K562 (cell line): ENCODE data around the gene RTL5. TPM values are rescaled to one million over a fixed set of nuclear protein-coding genes. Genes with fewer than 3 reads are reported as not detected.

Experiments
- ATAC-seq: fragments of 200-7000 bp; cut with Tn5 transposase; 3 replicates; pipeline ENCODE4 v1.9.1; 2020; ENCODE audit warnings: moderate library complexity
- BruUV-seq: library from RNA; stranded (reverse); fragments of 400-500 nt; replicated peaks from 2 replicates; lab custom pipeline; 2021; lab: Mats Ljungman, UMichigan
- CTCF ChIA-PET: fragments of 300-600 bp; formaldehyde crosslinking; extraction: SDS; loops from one replicate; lab custom pipeline; 2021; ENCODE audit warnings: low intra/inter-chr PET ratio; lab: Yijun Ruan, JAX
- POLR2A ChIA-PET: fragments of 300-600, 350-650 bp; sonication (Branson Sonifier 250); formaldehyde crosslinking; extraction: SDS; loops from one replicate; lab custom pipeline; 2021; ENCODE audit warnings: antibody characterized with exemption, inconsistent platforms; lab: Yijun Ruan, JAX
- DNase-seq, 4 experiments: peaks; one replicate each; pipeline versions ENCODE4 v3.0.0 to v3.0.0-alpha.2; 2011 to 2018; ENCODE audit warnings: low spot score in 3 of 4, mixed read lengths in 3 of 4; ENCODE audit errors: extremely low read depth in 1 of 4
- FAIRE-seq: peaks from 2 replicates; lab custom pipeline; 2011; peaks lifted over from hg19 to GRCh38; lab: Jason Lieb, UNC
- H2AFZ ChIP-seq: 2 replicates; pipeline ENCODE4 v1.6.0; 2011; ENCODE audit warnings: low read depth, low read length, control low read depth, inconsistent platforms
- H3K27ac ChIP-seq: fragments of 200-600 bp; 3 replicates; pipeline ENCODE4 v1.8.0; 2011; ENCODE audit warnings: low read depth, mild to moderate bottlenecking, control low read depth, inconsistent platforms, low read length, moderate library complexity, mixed read lengths; ENCODE audit errors: extremely low read depth
- H3K27me3 ChIP-seq, 2 experiments: fragments of 300-600 bp in 1 of 2; 2 replicates in 1 of 2; 3 replicates in 1 of 2; pipeline versions ENCODE4 v1.6.0 to v1.8.0; 2011; ENCODE audit warnings: inconsistent platforms in 2 of 2, low read length in 2 of 2, mild to moderate bottlenecking in 1 of 2, mixed read lengths in 1 of 2, moderate library complexity in 1 of 2; ENCODE audit not compliant: control insufficient read depth in 2 of 2, insufficient read depth in 2 of 2
- H3K36me3 ChIP-seq: fragments of 300-600 bp; 3 replicates; pipeline ENCODE4 v1.8.0; 2011; ENCODE audit warnings: mild to moderate bottlenecking, low read length, inconsistent platforms; ENCODE audit not compliant: control insufficient read depth, insufficient read depth
- H3K4me1 ChIP-seq, 2 experiments: fragments of 200-600 bp in 1 of 2; replicated peaks in 1 of 2; 2 replicates in 1 of 2; 3 replicates in 1 of 2; pipeline versions ENCODE4 v1.5.1 to v1.8.0; 2011; ENCODE audit warnings: inconsistent platforms in 2 of 2, low read length in 2 of 2, mild to moderate bottlenecking in 1 of 2, mixed read lengths in 1 of 2, moderate library complexity in 1 of 2; ENCODE audit not compliant: control insufficient read depth in 2 of 2, insufficient read depth in 2 of 2
- H3K4me2 ChIP-seq: 2 replicates; pipeline ENCODE4 v1.6.1; 2011; ENCODE audit warnings: low read length, control low read depth, inconsistent platforms, mixed read lengths; ENCODE audit not compliant: insufficient read depth
- H3K4me3 ChIP-seq: fragments of 200-600 bp; sonication (generic), shearing (Covaris generic); 2 replicates; pipeline ENCODE4 v1.5.1; 2016; ENCODE audit warnings: control low read depth, inconsistent platforms
- H3K79me2 ChIP-seq: fragments of 200-600 bp; 3 replicates; pipeline ENCODE4 v1.8.0; 2011; ENCODE audit warnings: low read length, inconsistent platforms; ENCODE audit not compliant: control insufficient read depth, insufficient read depth
- H3K9ac ChIP-seq, 2 experiments: 2 replicates each; pipeline versions ENCODE4 v1.6.0 to v1.6.1; 2011; ENCODE audit warnings: low read depth in 2 of 2, low read length in 2 of 2, control low read depth in 1 of 2, inconsistent platforms in 1 of 2, mild to moderate bottlenecking in 1 of 2, mixed read lengths in 1 of 2; ENCODE audit not compliant: insufficient read depth in 1 of 2
- H3K9me1 ChIP-seq: one replicate; pipeline ENCODE4 v1.6.0; 2011; ENCODE audit warnings: inconsistent platforms, mild to moderate bottlenecking, low read length, moderate library complexity; ENCODE audit not compliant: control insufficient read depth, insufficient read depth
- H3K9me3 ChIP-seq: replicated peaks from 2 replicates; pipeline ENCODE4 v1.5.1; 2011; ENCODE audit warnings: low read depth, low read length, inconsistent platforms; ENCODE audit not compliant: control insufficient read depth, insufficient read depth
- H4K20me1 ChIP-seq: replicated peaks from 2 replicates; pipeline ENCODE4 v1.6.1; 2011; ENCODE audit warnings: low read length, inconsistent platforms, mixed read lengths; ENCODE audit not compliant: control insufficient read depth, insufficient read depth
- FOXA3 ChIP-seq, 2 experiments: fragments of 450-650 bp in 1 of 2; sonication (generic) in 1 of 2; formaldehyde crosslinking; IDR thresholded peaks in 1 of 2; conservative IDR thresholded peaks in 1 of 2; 2 replicates each; pipeline versions ENCODE4 v1.4.0 to v1.8.0; 2020 to 2022; ENCODE audit warnings: mild to moderate bottlenecking in 2 of 2, missing genetic modification reagents in 1 of 2
- FOXK2 ChIP-seq, 2 experiments: fragments of 450-650 bp; IDR thresholded peaks in 1 of 2; conservative IDR thresholded peaks in 1 of 2; 2 replicates each; pipeline ENCODE4 v1.6.1; 2016; ENCODE audit warnings: low read depth in 2 of 2, mild to moderate bottlenecking in 1 of 2
- KLF13 ChIP-seq: fragments of 450-650 bp; IDR thresholded peaks from 2 replicates; pipeline ENCODE4 v1.6.1; 2016; ENCODE audit warnings: missing genetic modification characterization, low read depth, mild to moderate bottlenecking, missing compliant biosample characterization, moderate library complexity, borderline replicate concordance
- NCOA2 ChIP-seq, 2 experiments: fragments of 450-650 bp; IDR thresholded peaks; 2 replicates each; pipeline ENCODE4 v1.6.1; 2018; ENCODE audit warnings: mild to moderate bottlenecking in 2 of 2, moderate library complexity in 1 of 2; ENCODE audit not compliant: partially characterized antibody in 2 of 2
- PHB2 ChIP-seq: fragments of 450-650 bp; IDR thresholded peaks from 2 replicates; pipeline ENCODE4 v1.6.1; 2017; ENCODE audit warnings: low read depth
- RAD51 ChIP-seq: fragments of 450-650 bp; IDR thresholded peaks from 2 replicates; pipeline ENCODE4 v1.7.1; 2016; ENCODE audit warnings: low read depth, mild to moderate bottlenecking, borderline replicate concordance
- RNF2 ChIP-seq: sonication (generic); IDR thresholded peaks from 2 replicates; pipeline ENCODE4 v1.6.1; 2016
- TEAD4 ChIP-seq, 2 experiments: sonication (generic) in 1 of 2; formaldehyde crosslinking in 1 of 2; IDR thresholded peaks; 2 replicates each; pipeline versions ENCODE4 v1.6.1 to v1.8.0; 2012 to 2022; ENCODE audit warnings: borderline replicate concordance in 1 of 2, inconsistent platforms in 1 of 2, low read length in 1 of 2, mild to moderate bottlenecking in 1 of 2, missing genetic modification reagents in 1 of 2
- ZNF282 ChIP-seq: sonication (generic); formaldehyde crosslinking; IDR thresholded peaks from 2 replicates; pipeline ENCODE4 v1.8.1; 2023; ENCODE audit warnings: missing genetic modification reagents
- WGBS: fragments of 100-300 bp; shearing (Covaris generic); methylation state at CpG from one replicate; pipeline ENCODE4 v1.1.6; 2016; ENCODE audit warnings: low coverage, mixed read lengths; ENCODE audit not compliant: insufficient coverage; ENCODE audit errors: missing lambda C conversion rate; 5-methylcytosine and 5-hydroxymethylcytosine counted together
- in situ Hi-C: fragments of 300-500 bp; cut with MboI; formaldehyde crosslinking; loops from 4 replicates; pipeline ENCODE4 v1.15.0; 2018; ENCODE audit warnings: inconsistent platforms, mixed read lengths
- intact Hi-C: fragments of 100-400 bp; cut with micrococcal nuclease; formaldehyde crosslinking; loops from 2 replicates; pipeline ENCODE4 v1.14.2; 2022
- polyA plus RNA-seq, 8 experiments: library from polyadenylated mRNA; depleted of rRNA in 4 of 8; stranded (reverse) in 5 of 8; unstranded in 3 of 8; fragments of >200 nt; fragmentation: Nextera tagmentation in 2 of 8; fragmentation: Illumina TruSeq in 1 of 8; extraction: Ambion mirVana in 2 of 8; extraction: Trizol in 1 of 8; gene quantifications; 2 replicates each; pipeline versions ENCODE4 v1.2.1 to v1.2.3, GENCODE V29; 2011 to 2014; ENCODE audit warnings: inconsistent platforms in 1 of 8, missing spikeins in 1 of 8
- total RNA-seq, 7 experiments: library from RNA; depleted of rRNA in 6 of 7; stranded (reverse); fragments of >200 nt in 6 of 7; fragmentation: Illumina TruSeq in 2 of 7; extraction: Trizol in 2 of 7; gene quantifications; 2 replicates each; pipeline versions ENCODE4 v1.2.1 to v1.2.3, GENCODE V29; 2011 to 2021; ENCODE audit warnings: low replicate concordance in 1 of 7
- TF ChIP-seq, protein P1 (sequence below), 2 experiments: fragments of 450-650 bp in 1 of 2; sonication (generic) in 1 of 2; formaldehyde crosslinking in 1 of 2; IDR thresholded peaks in 1 of 2; conservative IDR thresholded peaks in 1 of 2; 2 replicates each; pipeline versions ENCODE4 v1.6.1 to v1.8.1; 2016 to 2023; ENCODE audit warnings: mild to moderate bottlenecking in 2 of 2, moderate library complexity in 2 of 2, inconsistent platforms in 1 of 2, missing genetic modification reagents in 1 of 2
- TF ChIP-seq, protein P2 (sequence below): fragments of 250-450 bp; sonication (Bioruptor Pico); IDR thresholded peaks from 2 replicates; pipeline ENCODE4 v1.4.0; 2020

Gene RTL5
- total and polyA plus RNA-seq, 9 of the 15 experiments (the other 6 are each of a cell fraction or from before 2014, with no cell fraction given): 0.03 TPM; not detected in 8

DNA sequence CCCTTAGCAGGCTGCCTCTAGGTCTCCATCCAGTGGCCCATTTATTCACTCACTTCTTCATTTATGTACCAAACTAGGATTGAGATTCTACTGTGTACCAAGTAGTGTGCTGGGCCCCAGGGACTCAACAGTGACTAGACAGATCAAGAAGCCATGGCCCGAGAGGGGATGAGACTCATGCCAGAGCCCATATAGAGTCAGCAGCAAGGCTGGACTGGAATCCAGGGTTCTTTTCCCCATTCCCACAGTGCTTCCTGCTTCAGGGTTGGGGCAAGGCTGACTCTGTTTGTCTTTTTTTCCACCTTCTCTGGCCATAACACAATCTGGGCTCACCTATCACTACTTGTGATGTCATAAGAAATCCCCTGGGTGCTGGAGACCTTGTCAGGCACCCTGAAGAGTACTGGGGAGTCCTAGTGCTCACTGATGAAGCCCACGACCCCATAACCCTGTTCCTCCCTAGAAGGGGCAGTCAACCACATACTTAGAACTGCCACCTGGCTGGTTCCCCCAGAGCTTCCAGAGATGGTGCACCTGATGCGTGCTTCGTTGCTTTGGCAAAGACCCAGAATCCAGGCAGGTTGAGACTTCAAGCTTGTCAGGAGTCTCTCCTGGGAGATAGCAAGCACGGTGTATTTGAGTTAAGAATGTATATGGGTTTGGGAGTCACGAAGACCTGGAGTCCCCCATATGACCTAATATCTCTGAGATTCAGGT, 6.2 kb downstream of the RTL5 start:
- Histone ChIP-seq H2AFZ (no peak overlapping the region), H3K9me1 (no peaks in the 10 kb centered on the region), H4K20me1 (peaks cover 3% of the 10 kb centered on the region; the same call in 1 of the 2 replicates), H3K9me3 (no peaks in the 10 kb centered on the region), H3K27ac (no peak overlapping the region), H3K79me2 (no peaks in the 10 kb centered on the region), H3K4me1 (no peaks in the 10 kb centered on the region), H3K36me3 (no peaks in the 10 kb centered on the region)
- no peak for DNase-seq
- no peak for FAIRE-seq
- ChIA-PET CTCF (interaction anchor here (1.8 kb wide), 1 partner anchor 107 kb away, joined by 8 read pairs; no protein-coding TSS in a partner anchor), POLR2A (interaction anchor here (1.0 kb wide), 1 partner anchor 107 kb away, joined by 4 read pairs; no protein-coding TSS in a partner anchor)
- intact Hi-C loops: loop anchor here (1.0 to 2.0 kb wide), 2 partner anchors 107 to 126 kb away; no protein-coding TSS in a partner anchor
- TF ChIP-seq KLF13: no peak
- no peak for TF ChIP-seq PHB2
- no peak for TF ChIP-seq TEAD4 (IDR thresholded peaks at IDR 0.05; ENCODE audit: low read length)
- no peak for TF ChIP-seq TEAD4 (CRISPR knock-in tag; IDR thresholded peaks at IDR 0.05; ENCODE audit: borderline replicate concordance)
- no peak for TF ChIP-seq RAD51
- TF ChIP-seq, protein P1, sequence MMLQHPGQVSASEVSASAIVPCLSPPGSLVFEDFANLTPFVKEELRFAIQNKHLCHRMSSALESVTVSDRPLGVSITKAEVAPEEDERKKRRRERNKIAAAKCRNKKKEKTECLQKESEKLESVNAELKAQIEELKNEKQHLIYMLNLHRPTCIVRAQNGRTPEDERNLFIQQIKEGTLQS (IDR thresholded peaks at IDR 0.05): no peak
- TF ChIP-seq, protein P1 (CRISPR knock-in tag; conservative IDR thresholded peaks at IDR 0.05): no peak
- no peak for TF ChIP-seq ZNF282 (CRISPR knock-in tag)
- TF ChIP-seq FOXK2 (conservative IDR thresholded peaks at IDR 0.05 in 1 of 2, IDR thresholded peaks at IDR 0.05 in 1 of 2; ENCODE audit: low read depth in 2 of 2): no peak
- no peak for TF ChIP-seq RNF2
- TF ChIP-seq, protein P2, sequence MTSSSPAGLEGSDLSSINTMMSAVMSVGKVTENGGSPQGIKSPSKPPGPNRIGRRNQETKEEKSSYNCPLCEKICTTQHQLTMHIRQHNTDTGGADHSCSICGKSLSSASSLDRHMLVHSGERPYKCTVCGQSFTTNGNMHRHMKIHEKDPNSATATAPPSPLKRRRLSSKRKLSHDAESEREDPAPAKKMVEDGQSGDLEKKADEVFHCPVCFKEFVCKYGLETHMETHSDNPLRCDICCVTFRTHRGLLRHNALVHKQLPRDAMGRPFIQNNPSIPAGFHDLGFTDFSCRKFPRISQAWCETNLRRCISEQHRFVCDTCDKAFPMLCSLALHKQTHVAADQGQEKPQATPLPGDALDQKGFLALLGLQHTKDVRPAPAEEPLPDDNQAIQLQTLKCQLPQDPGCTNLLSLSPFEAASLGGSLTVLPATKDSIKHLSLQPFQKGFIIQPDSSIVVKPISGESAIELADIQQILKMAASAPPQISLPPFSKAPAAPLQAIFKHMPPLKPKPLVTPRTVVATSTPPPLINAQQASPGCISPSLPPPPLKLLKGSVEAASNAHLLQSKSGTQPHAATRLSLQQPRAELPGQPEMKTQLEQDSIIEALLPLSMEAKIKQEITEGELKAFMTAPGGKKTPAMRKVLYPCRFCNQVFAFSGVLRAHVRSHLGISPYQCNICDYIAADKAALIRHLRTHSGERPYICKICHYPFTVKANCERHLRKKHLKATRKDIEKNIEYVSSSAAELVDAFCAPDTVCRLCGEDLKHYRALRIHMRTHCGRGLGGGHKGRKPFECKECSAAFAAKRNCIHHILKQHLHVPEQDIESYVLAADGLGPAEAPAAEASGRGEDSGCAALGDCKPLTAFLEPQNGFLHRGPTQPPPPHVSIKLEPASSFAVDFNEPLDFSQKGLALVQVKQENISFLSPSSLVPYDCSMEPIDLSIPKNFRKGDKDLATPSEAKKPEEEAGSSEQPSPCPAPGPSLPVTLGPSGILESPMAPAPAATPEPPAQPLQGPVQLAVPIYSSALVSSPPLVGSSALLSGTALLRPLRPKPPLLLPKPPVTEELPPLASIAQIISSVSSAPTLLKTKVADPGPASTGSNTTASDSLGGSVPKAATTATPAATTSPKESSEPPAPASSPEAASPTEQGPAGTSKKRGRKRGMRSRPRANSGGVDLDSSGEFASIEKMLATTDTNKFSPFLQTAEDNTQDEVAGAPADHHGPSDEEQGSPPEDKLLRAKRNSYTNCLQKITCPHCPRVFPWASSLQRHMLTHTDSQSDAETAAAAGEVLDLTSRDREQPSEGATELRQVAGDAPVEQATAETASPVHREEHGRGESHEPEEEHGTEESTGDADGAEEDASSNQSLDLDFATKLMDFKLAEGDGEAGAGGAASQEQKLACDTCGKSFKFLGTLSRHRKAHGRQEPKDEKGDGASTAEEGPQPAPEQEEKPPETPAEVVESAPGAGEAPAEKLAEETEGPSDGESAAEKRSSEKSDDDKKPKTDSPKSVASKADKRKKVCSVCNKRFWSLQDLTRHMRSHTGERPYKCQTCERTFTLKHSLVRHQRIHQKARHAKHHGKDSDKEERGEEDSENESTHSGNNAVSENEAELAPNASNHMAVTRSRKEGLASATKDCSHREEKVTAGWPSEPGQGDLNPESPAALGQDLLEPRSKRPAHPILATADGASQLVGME: no peak
- TF ChIP-seq FOXA3 (CRISPR knock-in tag; conservative IDR thresholded peaks at IDR 0.05 in 1 of 2, IDR thresholded peaks at IDR 0.05 in 1 of 2): no peak
- no peak for TF ChIP-seq NCOA2 (IDR thresholded peaks at IDR 0.05; ENCODE audit: partially characterized antibody in 2 of 2)
- TF ChIP-seq, all 486 proteins: peak for 0
- BruUV-seq: no TSS peak
- 0% methylated on average over 6 of the region's 6 CpGs for WGBS
- Histone ChIP-seq H3K4me2 (no peak overlapping the region), H3K27me3 (peaks cover 0 to 27% of the 10 kb centered on the region in 2 experiments; a peak in 3 of 5 replicates), H3K9ac (no peak overlapping the region), H3K4me3 (no peak overlapping the region)
- ATAC-seq: no peak
- in situ Hi-C loops: no loop called here
